GM18502 (cell line): Measurements from ENCODE around the gene TMPRSS3.

Experiments
- ATAC-seq: cut with Tn5 transposase; IDR thresholded peaks from one replicate; pipeline ENCODE4 v1.9.1; 2021; ENCODE audit warnings: mild to moderate bottlenecking; ENCODE audit not compliant: unreplicated experiment, poor library complexity

The TMPRSS3 gene

DNA sequence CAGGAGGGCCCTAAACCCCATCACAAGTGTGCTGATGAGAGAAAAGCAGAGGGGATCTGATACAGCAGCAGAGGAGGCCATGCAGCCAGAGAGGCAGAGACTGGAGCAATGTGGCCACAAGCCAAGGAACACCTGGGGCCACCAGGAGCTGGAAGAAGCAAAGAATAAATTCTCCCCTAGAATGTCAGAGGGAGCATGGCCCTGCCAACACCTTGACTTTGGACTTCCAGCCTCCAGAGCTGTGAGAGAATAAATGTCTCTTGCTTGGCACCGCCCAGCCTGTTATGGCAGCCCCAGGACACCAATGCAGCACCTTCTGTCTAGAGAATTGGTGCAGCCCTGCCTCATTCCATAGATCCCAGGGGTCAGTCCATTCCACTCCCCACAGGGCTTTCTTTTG lies 33.2 kb upstream of the TMPRSS3 start:
- no peak for ATAC-seq

DNA sequence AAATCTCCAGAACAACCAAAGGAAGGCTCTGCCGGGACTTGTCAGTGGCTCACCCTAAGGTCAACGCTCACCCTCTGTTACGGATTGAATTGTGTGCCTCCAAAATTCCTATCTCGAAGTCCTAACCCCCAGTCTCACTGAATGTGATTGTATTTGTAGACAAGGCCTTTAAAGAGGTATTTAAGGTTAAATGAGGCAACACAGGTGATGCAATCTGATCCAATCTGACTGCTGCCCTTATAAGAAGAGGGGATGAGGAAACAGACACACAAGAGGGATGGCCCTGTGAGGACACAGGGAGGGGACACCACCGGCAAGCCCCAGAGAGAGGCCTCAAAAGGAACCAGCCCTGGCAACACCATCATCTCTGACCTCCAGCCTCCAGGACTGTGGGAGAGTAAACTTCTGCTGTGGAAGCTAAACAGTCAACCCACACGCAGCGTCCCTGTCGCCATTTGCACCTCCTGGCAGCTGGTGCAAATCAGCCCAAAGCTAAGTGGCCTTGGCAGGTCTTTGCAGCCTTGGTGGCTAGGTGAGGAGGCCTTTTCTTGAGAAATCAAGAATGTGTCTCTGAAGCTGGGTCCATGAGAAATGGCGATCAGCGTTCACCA lies 32.1 kb upstream of the TMPRSS3 start:
- no peak for ATAC-seq

DNA sequence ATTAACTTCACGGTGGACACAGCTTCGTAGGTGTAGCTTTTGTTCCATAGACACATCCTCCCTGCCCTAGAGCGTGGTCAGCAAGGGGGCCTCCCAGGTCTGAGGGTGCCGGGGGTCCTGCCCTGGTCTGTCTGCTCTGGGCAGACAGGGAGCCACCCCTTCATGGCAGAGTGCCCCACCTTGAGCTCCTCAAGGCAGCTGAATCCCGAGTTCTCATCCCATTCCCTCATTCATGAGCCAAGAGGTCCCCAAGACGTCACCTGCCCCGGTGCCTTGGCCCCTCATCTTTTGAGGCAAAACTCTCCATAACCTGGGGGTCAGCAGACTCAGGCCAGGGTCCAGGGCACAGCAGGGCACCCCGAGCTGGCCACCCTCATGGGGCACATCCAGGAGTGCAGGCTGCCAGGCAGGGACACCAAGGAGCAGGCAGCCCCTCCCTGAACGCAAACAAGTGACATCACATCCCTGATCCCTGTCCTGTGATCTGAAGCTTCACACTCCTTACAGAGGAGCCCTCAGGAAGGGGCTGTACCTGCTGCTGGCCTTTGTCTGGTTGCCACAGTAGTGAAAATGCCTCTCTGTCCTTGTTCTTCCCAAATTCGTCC lies 31.1 kb upstream of the TMPRSS3 start:
- ATAC-seq, result no peak

- no peak for ATAC-seq
Measured at GRCh38 chr21:42426424-42426823, 30.6 kb upstream of the TMPRSS3 start.

DNA sequence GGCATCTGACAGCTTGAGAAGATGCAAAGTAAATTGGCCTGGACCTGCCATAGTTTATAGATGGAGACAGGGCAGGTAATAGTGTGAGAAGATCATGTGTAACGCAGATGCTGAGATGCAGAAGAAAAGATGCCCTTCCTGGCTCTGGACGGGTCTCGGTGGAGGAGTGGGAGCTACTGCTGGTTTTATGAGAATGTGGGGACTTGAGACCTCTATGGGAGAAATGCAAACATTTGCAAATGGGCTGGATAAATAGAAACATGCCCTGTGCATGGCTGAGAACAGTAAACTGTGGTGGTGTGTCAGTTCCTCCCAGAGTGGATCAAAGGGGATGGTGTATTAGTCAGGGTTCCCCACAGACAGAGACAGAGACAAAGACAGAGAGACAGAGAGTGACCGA lies 29.7 kb upstream of the TMPRSS3 start:
- ATAC-seq, result peak; percentile 31

DNA sequence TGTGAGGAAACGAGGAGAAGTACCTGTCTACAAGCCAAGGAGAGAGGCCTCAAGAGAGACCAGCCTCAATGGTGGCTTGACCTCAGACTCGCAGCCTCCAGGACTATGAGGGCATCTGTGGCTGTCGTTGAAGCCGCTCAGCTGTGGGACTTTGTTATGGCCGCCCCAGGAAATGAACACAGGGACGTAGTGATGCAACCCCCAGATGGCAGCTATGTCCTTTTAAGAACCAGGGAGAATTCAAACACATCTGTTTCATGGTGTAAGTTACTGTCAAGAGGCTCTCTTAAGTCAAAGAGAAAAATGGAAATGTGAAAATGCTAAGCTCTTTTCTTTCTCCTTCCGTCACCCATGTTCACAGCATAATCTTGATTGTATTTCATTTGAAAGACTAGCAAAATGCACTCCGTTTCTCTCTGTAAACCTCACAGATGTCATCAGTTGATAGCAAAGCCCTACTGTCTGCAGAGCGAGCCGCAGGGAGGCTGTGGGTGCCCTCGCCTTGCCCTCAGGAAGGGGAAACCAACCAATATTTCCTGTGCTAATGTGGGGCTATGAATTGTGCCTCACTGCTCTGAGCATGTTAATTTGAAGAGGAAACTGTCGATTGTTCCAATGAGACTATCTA lies 29.2 kb upstream of the TMPRSS3 start:
- peak; percentile 50 for ATAC-seq

DNA sequence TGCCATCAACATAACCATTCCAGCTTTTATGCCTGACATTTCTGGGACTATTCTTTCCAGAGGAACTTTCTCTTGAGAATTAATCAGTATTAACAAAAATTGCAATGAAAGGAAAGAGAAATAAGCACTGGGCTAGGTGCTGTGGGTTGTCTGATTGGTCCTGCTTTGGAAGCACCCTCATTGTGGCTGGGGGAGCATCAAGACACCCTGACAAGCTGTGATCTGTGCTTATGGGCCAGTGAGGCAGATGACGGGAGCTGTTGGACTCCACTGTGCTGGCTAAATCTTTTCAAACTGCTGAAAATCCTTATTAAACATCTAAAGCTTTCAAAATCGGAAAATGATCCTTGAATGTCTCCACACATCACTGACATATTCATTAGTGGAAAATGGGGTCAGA lies 27.8 kb upstream of the TMPRSS3 start:
- ATAC-seq, result no peak

DNA sequence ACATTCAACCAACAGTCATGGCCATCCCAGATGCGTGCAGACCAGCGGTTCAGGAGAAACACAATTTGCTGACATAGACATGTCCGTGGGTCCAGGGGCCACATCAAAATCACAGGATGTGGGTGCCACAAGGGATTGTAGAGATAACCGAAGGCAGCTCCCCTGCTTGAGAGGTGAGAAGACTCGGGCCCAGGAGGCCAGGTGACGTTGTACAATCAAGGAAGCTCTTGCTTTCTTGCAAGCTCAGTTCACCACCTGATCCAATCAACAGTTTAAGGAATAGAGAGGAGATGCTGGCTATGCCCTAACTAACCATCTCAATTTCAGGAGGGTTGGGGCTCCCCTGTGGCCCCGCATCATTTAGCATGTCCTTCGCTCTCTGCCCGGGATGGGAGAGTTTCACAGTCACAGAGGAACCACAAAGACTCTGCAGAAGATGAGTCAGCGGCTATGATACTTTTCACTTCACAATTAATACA lies 27.4 kb upstream of the TMPRSS3 start:
- peak; percentile 62 for ATAC-seq

DNA sequence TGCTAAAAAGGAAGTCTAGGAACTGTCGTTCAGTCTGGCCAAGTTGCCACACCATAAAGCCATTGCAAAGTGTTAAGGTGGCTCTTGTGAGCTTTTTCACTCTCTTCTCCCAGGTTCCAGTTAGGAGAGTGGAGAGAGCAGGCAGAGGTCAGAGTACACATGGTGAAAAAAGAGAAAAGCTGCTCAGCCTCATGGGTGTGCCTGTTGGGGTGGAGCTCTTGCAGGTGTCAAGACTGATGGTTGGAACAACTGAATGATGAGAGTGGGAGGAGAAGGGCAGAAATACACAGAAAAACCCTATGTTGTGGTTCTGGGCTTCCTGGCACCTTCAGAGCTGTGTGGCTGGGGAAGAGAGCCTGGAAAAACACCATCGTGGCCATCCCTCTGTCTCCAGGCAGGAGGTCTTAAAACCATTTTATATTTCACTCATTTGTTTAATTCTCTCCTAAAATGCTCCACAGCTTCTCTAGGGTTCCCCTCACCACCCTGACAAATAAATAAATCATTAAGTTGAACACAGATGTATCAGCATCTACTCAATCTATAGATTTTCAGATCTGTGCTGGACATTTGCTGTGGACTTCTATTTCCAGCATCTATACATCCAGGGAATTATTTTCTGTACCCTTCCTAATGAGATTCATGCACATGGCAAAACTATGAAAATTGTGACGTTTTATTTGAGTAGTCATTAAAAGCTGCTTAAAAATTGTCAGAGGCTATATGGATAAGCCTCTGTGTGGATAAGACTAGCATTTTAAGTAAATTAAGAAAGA lies 25.4 kb upstream of the TMPRSS3 start:
- ATAC-seq, result no peak

DNA sequence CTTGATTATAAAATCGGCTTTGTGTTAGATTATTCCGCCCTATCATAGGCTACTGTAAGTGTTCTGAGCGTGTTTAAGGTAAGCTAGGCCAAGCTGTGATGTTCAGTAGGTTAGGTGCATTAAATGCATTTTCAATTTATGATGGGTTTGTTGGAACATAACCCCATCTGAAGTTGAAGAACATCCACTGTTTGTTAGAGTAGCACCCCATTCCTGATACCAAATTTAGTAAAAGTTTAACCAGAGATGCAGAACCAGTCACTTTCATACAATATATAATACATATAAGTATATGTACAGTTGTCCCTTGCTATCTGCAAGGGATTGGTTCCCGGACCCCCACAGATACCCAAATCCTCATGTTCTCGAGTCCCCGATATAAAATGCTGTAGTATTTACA lies 24.0 kb upstream of the TMPRSS3 start:
- ATAC-seq, result no peak

DNA sequence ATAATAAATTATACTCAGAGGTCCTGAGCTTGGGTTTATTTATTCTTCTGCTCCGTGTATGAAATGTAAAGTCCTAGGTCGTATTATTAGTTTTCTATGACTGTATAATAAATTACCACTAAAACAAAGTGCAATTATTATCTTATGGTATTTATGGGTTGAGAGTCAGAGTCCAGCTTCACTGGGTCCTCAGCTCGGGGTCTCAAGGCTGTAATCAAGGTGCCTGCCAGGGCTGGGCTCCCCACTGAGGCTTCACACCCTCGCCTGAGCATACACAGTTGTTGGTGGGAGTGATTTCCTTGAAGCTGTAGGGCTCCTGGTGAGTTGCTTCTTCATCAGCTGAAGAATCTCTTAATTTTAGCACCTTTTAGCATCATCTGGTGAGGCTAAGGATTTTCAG lies 23.0 kb upstream of the TMPRSS3 start:
- ATAC-seq, result no peak

GRCh38 chr21:42417533-42417932 lies 21.7 kb upstream of the TMPRSS3 start:
- ATAC-seq, result no peak

GRCh38 chr21:42414928-42415769 lies 19.3 kb upstream of the TMPRSS3 start:
- peak; percentile 83 for ATAC-seq

GRCh38 chr21:42414553-42414927 lies 18.7 kb upstream of the TMPRSS3 start:
- no peak for ATAC-seq

- no peak for ATAC-seq
Measured at GRCh38 chr21:42414066-42414465, 18.2 kb upstream of the TMPRSS3 start.

GRCh38 chr21:42413500-42413899 lies 17.6 kb upstream of the TMPRSS3 start:
- no peak for ATAC-seq

GRCh38 chr21:42413093-42413492 lies 17.2 kb upstream of the TMPRSS3 start:
- ATAC-seq, result no peak

- no peak for ATAC-seq
Measured at GRCh38 chr21:42412636-42412933, 16.7 kb upstream of the TMPRSS3 start.

DNA sequence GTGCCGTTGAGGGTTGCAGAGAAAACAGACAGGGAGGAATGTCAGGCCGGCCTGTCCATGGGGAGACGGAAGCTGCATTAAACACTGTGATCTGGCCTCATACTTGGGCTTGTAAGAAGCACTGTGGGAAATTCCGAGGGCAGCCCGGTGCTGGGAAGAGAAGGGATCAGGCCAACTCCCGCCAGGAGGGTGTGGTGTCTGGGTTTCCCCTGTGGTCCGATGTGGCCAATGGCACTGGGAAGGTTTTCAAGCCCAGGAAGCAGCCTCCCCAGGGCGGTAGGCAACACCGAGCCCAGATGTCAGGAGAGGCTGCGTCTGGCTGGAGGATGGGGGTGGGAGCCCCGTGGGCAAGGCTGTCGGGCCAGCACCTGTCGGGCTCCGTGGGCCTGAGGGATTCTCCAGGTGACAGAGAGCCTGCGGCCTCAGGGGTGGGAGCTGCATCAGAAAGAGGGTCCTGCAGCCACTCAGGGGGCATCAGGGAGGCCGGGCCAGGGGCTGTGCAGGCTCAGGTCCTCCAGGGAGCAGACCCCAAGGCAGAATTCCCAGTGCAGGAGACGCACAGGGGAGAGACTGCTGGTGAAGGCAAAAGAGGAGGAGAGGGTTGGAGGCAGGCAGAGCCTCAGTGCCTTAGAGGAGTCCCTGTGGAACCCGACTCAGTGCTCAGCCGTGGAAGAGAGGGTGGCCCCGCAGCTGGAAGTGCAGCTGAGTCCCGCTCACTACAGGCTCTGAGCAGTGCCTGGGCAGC lies 16.2 kb upstream of the TMPRSS3 start:
- ATAC-seq, result no peak
